ENCODE data around the gene MARCHF11.
A peak's percentile ranks its signal among the peaks of the same experiment; 100 is the strongest.

Gene MARCHF11

DNA sequence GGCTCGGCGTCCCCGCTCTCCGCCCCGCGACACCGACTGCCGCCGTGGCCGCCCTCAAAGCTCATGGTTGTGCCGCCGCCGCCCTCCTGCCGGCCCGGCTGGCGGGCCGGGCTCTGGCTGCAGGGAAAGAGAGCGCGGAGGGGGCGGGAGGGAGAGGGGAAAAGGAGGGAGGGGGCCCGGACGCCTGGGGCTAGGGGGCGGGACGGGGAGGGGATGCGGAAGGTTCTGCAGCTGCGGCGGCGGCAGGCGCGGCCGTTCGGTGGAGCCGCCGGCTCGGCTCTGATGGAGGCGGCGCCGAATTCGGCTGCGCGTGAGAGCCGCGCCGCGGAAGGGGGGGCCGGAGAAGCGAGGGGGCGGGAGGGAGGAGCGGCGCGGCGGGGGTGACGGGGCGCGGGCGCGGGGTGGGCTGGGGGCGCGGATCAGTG lies at the start of gene MARCHF11:
TSS of gene MARCHF11 (minus strand) at position 281 of the 425 bp plus-strand sequence. CDS start at position 65, 216 bp downstream.
- no peak for DNase-seq (ENCODE audit: low read depth in 2 of 2)

DNA sequence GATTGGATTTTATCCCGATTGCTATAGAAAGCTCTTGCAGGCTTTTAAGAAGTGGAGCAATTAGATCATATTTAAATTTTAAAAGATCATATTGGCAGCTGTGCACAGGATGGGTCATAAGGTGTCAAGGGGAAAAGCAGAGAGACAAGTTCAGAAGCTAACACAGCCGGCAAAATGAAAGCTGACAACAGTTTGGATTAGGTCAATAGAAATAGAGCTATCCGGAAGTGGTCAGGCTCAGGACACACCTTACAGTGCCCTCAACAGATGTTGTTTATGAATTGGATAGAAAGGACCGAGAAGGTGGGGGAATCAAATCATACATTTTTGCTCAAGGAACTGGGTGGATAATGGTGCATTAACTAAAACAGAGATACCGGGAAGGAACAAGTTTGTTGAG lies 46.3 kb upstream of the MARCHF11 start:
- DNase-seq (ENCODE audit: low read depth in 2 of 2) = no peak

- no peak for DNase-seq (ENCODE audit: low read depth in 2 of 2)
Measured at GRCh38 chr5:16192311-16192710, 12.7 kb upstream of the MARCHF11 start.

DNA sequence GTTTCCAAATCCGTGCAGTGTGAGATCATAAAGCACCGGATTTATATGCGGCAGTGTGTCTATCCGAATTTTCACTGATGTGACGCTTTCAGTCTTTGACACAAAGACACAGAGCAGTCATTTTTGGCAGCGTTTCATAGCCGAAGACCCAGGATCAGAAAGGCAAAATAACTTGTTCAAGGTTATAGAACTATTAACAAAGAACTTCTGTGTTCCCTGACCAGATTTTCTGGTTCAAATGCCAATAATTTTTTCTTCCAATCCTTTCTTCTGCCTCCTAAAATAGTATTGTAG lies 1.1 kb upstream of the MARCHF11 start:
- no peak for DNase-seq (ENCODE audit: low read depth in 2 of 2)

GRCh38 chr5:16179936-16180788 lies 571 bp upstream of the MARCHF11 start:
- DNase-seq (ENCODE audit: low read depth in 2 of 2) = no peak

DNA sequence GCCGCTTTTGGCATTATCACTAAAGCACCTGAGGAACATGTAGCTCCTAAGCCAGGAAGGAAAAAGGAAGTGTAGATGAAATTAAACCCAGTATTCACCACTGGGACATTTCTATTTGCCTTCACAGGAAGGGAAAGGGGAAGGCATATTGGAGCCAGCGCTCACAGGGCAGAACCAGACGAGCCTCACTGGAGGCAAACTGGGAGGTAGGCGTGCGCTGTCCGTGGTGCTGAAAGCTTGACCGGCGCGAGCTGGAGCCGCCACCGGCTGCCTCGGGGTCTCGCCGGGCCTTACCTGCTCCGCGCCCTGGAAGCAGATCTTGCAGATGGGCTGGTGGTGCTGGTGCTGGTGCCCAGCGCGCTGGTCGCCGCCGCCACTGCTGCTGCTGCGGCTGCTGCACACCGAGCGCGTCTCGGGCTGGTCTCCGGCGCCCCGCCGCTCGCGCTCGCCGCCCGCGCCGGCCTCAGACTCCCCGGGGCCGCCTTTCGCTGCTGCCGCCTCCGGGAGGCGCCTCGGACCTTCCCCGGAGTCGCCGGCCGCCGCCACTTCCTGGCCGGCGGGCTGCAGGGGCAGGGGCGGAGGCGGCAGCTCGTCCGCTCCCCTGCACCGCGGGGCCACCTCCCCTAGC lies 732 bp downstream of the MARCHF11 start:
- peak; percentile 3 to 13 for DNase-seq (ENCODE audit: low read depth in 2 of 2)

GRCh38 chr5:16169550-16169949 lies 10.0 kb downstream of the MARCHF11 start:
- DNase-seq (ENCODE audit: low read depth in 2 of 2) = no peak

DNA sequence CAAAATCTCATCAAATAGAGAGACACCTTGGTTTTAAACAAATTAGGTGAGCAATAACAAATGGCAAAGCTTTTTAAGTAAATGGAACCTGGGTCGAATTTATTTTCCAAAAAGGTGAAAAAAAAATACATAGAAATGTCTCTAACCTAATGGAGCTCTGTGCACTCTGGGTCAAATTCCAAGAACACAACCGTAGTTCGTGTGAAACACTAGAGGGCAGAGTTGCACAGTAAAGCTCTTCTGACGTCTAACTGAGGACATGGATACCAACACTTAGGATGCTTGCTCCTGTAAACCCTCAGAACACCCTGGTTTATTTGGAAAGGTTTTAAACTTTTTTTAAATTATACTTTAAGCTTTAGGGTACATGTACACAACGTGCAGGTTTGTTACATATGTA lies 18.9 kb downstream of the MARCHF11 start:
- peak; percentile 4 to 5 for DNase-seq (ENCODE audit: low read depth in 2 of 2)

DNA sequence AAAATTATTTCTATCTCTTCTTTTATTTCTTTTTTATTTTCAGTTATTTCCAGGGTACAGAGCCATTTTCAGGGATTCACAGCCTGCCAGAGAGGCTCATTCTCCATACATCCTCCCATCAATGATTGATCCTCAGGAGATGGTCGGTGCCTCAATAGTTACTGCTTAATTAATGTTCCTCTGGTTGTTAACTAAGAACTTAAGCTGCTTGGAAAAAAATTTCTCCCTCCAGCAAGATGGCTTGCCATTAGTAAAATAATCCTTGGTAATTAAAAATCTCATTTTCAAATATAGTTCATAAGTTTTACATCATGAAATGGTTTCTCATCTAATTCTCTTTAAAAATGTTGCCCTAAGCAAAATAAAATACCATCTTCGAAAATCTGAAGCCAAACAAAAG lies 20.0 kb downstream of the MARCHF11 start:
- no peak for DNase-seq (ENCODE audit: low read depth in 2 of 2)

- no peak for DNase-seq (ENCODE audit: low read depth in 2 of 2)
Measured at GRCh38 chr5:16156152-16156551, 23.4 kb downstream of the MARCHF11 start.

GRCh38 chr5:16152601-16153568 lies 26.7 kb downstream of the MARCHF11 start:
- DNase-seq (ENCODE audit: low read depth in 2 of 2) = no peak

- DNase-seq (ENCODE audit: low read depth in 2 of 2) = no peak
Measured at GRCh38 chr5:16149621-16150020, 30.0 kb downstream of the MARCHF11 start.

DNA sequence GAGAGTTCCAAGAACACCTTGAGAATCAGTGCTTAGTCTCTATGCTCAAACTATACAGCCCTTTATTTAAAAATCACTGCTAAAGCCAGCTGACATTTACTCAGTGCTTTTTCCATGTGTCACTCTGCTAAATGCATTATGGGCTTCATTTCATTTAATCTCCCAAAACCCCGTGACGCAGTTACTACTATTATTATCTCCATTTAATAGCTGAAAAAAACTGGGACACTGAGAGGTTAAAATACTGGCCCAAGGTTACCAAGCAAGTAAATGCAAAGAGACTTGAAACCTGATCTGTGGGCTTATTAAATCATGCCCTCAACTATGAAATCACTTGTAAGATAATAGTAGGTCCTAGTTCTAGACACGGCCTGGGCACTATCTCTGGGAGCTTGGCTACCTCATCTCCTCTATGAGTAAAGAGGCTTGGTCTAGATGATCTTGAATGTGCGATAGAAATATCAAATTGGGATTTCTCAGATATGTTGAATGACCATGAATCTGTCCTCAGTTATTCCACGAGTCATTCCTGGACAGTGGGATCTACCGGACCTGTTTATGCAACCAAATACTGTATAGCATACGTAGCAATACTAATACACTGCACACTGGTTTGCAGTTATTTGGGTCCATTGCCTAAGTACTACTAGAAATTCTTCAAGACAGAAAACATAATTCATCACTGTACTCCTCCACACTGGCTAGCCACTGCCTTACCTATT lies 32.3 kb downstream of the MARCHF11 start:
- DNase-seq (ENCODE audit: low read depth in 2 of 2) = no peak

GRCh38 chr5:16144416-16144815 lies 35.2 kb downstream of the MARCHF11 start:
- DNase-seq (ENCODE audit: low read depth in 2 of 2) = no peak

GRCh38 chr5:16143361-16144049 lies 36.1 kb downstream of the MARCHF11 start:
- no peak for DNase-seq (ENCODE audit: low read depth in 2 of 2)

GRCh38 chr5:16140944-16141343 lies 38.6 kb downstream of the MARCHF11 start:
- DNase-seq (ENCODE audit: low read depth in 2 of 2) = no peak

GRCh38 chr5:16140417-16140816 lies 39.2 kb downstream of the MARCHF11 start:
- DNase-seq (ENCODE audit: low read depth in 2 of 2) = no peak

GRCh38 chr5:16137177-16137576 lies 42.4 kb downstream of the MARCHF11 start:
- DNase-seq (ENCODE audit: low read depth in 2 of 2) = no peak

GRCh38 chr5:16135506-16135905 lies 44.1 kb downstream of the MARCHF11 start:
- no peak for DNase-seq (ENCODE audit: low read depth in 2 of 2)

DNA sequence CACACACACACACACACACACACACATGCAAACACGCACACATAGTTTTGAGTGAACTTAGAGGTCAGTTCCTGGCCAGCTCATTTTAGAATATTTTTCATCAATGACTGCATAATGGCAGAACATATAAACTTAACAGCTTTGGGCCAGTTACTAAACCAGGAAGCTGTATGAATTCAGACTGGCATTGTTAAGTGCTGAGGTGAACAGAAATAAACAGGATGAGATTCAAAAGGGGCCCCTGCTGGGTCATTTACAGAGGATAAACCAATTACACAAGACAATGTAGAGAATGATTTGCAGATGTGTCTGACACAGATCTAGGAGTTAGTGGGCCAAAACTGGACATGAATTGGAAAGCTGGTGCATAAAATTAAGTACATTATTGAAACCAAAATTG lies 44.6 kb downstream of the MARCHF11 start:
- no peak for DNase-seq (ENCODE audit: low read depth in 2 of 2)

DNA sequence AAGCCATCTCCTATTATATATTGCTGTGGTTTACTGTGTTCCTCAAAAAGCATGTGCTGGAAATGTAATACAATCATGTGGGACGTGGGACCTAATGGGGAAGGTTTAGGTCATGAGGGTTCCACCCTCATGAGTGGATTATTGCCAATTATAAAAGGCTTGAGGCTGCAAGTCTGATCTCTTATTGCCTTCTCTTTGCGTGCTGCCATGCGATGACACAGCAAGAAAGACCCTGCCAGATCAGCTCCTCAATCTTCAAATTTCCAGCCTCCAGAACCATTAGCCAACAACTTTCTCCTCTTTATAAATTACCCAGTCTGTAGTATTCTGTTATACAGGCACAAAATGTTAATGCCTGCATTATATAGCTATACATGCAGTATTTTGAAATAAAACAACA lies 45.4 kb downstream of the MARCHF11 start:
- DNase-seq (ENCODE audit: low read depth in 2 of 2) = no peak

All from fibroblast of skin of left biceps (primary cell).